Ectodermal cell (in vitro differentiated cells): Measurements from ENCODE around the gene AUTS2.

ENCODE experiments used
- H3K27ac ChIP-seq: 2 replicates; pipeline ENCODE4 v1.7.0; 2013; ENCODE audit warnings: mild to moderate bottlenecking, low read depth, low read length; ENCODE audit not compliant: insufficient read depth, poor library complexity, severe bottlenecking
- H3K27me3 ChIP-seq: 2 replicates; pipeline ENCODE4 v1.7.0; 2013; ENCODE audit warnings: mild to moderate bottlenecking, low read length; ENCODE audit not compliant: insufficient read depth, control insufficient read depth, poor library complexity, severe bottlenecking
- H3K36me3 ChIP-seq: one replicate; pipeline ENCODE4 v1.7.0; 2013; ENCODE audit warnings: low read length; ENCODE audit not compliant: control insufficient read depth, insufficient read depth
- H3K4me1 ChIP-seq: one replicate; pipeline ENCODE4 v1.7.0; 2013; ENCODE audit warnings: low read length; ENCODE audit not compliant: control insufficient read depth, insufficient read depth
- H3K4me3 ChIP-seq: 2 replicates; pipeline ENCODE4 v1.7.0; 2013; ENCODE audit warnings: low read depth, low read length, control low read depth; ENCODE audit not compliant: insufficient read depth
- H3K9me3 ChIP-seq: 2 replicates; pipeline ENCODE4 v1.7.0; 2013; ENCODE audit warnings: mild to moderate bottlenecking, low read length, moderate library complexity; ENCODE audit not compliant: control insufficient read depth
- WGBS, 2 experiments: methylation state at CpG; one replicate each; pipeline ENCODE4 v1.1.7; 2013; ENCODE audit warnings: missing lambda C conversion rate in 2 of 2; 5-methylcytosine and 5-hydroxymethylcytosine counted together

The AUTS2 gene

DNA sequence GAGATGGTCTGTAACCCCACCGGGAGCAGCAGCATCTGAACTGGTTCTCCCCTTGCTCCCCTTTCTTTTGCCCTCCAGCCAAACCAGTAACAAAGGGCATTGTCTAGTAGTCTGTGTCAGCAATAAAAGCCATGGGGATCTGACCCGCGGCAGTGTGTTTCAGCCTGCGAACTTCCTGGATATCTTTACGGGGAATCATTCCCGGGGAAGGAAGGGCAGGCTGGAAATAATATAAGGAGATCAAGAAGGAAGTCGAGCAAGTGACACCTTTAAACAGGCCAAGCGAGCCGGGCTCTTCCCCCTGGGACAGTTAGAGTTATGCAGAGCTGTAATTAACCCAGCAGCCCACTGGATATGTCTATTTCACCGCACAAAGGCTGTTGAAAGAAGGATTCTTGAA lies 872.5 kb downstream of the AUTS2 start:
- 76 to 79% methylated on average over 10 of the region's 10 CpGs for WGBS, 2 experiments
- Histone ChIP-seq H3K4me1 (peaks cover 16% of the 10 kb centered on the region), H3K9me3 (no peaks in the 10 kb centered on the region), H3K4me3 (no peak overlapping the region), H3K27me3 (no peaks in the 10 kb centered on the region), H3K27ac (no peak overlapping the region), H3K36me3 (no peaks in the 10 kb centered on the region)

- 90 to 92% methylated on average over 9 of the region's 9 CpGs for WGBS, 2 experiments
- Histone ChIP-seq H3K4me3 (no peak overlapping the region), H3K9me3 (no peaks in the 10 kb centered on the region), H3K36me3 (no peaks in the 10 kb centered on the region), H3K4me1 (peaks cover 16% of the 10 kb centered on the region), H3K27ac (no peak overlapping the region), H3K27me3 (no peaks in the 10 kb centered on the region)
Observed at GRCh38 chr7:70472601-70473237, 874.4 kb downstream of the AUTS2 start.

- no peak overlapping the region for H3K27ac ChIP-seq
- H3K27me3 ChIP-seq, result no peaks in the 10 kb centered on the region
- WGBS, 2 experiments, result 91 to 93% methylated on average over 5 of the region's 5 CpGs
- no peaks in the 10 kb centered on the region for H3K9me3 ChIP-seq
- H3K4me3 ChIP-seq, result no peak overlapping the region
- H3K4me1 ChIP-seq, result peaks cover 16% of the 10 kb centered on the region
- H3K36me3 ChIP-seq, result no peaks in the 10 kb centered on the region
Observed at GRCh38 chr7:70474639-70475234, 876.5 kb downstream of the AUTS2 start.

DNA sequence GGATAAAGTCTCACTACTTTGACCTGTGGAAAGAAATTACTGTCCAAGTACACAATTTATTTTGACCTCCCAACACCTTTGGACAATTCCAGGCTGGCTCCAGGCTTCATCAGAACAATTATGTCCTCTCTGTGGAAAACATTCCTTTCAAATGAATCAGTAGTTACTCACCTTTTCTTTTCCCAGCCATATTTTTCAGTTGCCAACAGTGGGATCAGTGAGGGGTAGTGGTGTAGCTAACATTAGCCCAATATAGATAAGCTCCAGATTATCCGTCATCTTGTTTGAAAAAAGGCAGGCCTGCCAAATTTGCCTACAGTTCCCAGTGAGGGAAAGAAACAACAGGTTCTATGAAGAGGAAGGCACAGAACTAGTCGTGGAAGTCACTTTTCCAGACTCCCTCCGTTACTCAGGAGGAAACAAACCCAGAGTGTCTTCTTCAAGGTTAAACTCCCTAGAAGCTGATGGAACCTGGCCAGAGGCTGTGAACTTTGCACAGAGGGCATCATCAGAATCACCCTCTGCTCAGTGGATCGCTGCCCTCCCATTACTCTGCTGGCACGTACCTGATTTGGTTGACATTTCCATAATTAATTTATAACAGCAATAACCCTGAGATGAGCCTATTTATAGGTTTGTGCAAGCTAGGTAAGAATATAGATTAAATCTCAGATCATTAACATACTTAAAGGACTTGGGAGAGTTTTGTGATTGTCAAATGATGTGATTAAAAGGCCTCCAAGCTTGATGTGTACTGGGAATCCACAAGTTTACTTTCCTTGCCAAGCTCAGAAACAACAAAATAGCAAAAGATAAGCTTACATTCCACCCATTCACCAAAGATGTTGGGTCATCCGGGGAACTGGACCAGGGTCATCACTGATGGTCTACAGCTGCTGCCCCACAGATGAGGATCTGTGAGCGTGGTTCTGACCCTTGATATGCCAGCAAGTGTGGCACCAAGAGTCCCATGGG lies 879.0 kb downstream of the AUTS2 start:
- WGBS, 2 experiments, result 93 to 95% methylated on average over 6 to 7 of the region's 7 CpGs
- Histone ChIP-seq H3K9me3 (no peaks in the 10 kb centered on the region), H3K4me1 (peaks cover 7% of the 10 kb centered on the region), H3K27ac (no peak overlapping the region), H3K36me3 (no peaks in the 10 kb centered on the region), H3K27me3 (no peaks in the 10 kb centered on the region), H3K4me3 (no peak overlapping the region)

GRCh38 chr7:70479153-70480021 lies 881.1 kb downstream of the AUTS2 start:
- Histone ChIP-seq H3K4me1 (no peaks in the 10 kb centered on the region), H3K9me3 (no peaks in the 10 kb centered on the region), H3K27ac (no peak overlapping the region), H3K4me3 (no peak overlapping the region), H3K27me3 (no peaks in the 10 kb centered on the region), H3K36me3 (no peaks in the 10 kb centered on the region)
- 95 to 97% methylated on average over 13 to 14 of the region's 15 CpGs for WGBS, 2 experiments

DNA sequence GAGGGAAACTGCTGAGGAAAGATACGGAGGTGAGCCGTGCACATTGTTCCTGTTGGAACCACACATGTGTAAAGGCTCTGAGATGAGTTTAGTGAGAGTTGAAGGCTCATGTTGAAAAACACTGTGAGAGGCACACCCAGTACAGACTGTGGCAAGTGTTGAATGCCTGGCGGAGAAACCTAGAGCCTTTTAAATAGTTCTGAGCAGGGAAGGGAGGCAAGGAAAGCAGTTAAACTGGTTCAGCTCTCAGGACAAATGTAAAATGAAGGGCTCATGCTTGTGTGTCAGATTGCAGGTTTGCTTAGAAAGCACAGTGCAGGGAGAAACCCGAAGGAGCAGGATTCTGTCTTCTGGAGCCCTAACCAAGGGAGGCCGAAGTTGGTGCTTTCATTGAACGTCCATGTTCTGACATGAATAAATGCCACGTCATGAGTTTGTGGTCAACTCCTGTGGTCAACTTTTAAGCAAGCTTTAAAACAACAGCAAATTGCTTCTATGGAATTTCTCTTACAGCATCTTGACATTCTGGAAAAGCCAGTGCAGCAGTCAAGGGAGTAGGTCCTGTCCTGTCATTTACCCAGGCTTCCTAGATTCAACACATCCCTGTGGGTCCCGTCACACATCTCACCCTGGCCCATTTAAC lies 882.8 kb downstream of the AUTS2 start:
- no peaks in the 10 kb centered on the region for H3K4me1 ChIP-seq
- no peak overlapping the region for H3K27ac ChIP-seq
- no peak overlapping the region for H3K4me3 ChIP-seq
- H3K27me3 ChIP-seq, result no peaks in the 10 kb centered on the region
- H3K9me3 ChIP-seq, result no peaks in the 10 kb centered on the region
- 95 to 96% methylated on average over 8 of the region's 8 CpGs for WGBS, 2 experiments
- no peaks in the 10 kb centered on the region for H3K36me3 ChIP-seq

GRCh38 chr7:70481570-70482123 lies 883.4 kb downstream of the AUTS2 start:
- Histone ChIP-seq H3K4me3 (no peak overlapping the region), H3K9me3 (no peaks in the 10 kb centered on the region), H3K36me3 (no peaks in the 10 kb centered on the region), H3K4me1 (no peaks in the 10 kb centered on the region), H3K27ac (no peak overlapping the region), H3K27me3 (no peaks in the 10 kb centered on the region)
- 87% methylated on average over 7 to 8 of the region's 8 CpGs for WGBS, 2 experiments

DNA sequence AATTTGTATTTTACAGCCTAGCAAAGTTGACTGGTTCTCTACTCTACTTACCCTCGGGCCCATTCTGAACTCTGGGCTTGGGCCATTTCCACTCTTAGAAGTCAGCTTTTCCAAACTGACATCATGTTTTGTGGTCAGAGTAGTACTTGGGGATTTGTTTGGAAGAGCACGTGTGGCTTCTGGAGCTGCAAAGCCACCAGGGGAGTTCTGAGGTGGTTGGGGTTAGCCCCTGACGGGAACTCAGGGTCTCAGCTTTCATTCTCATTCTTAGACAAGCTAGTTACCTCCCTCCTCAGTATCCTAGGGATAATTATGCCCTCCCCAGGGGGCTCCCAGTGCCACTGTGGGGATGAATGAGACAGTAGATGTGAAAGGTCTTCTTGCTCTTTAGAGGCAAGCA lies 886.0 kb downstream of the AUTS2 start:
- Histone ChIP-seq H3K27me3 (no peaks in the 10 kb centered on the region), H3K4me1 (no peaks in the 10 kb centered on the region), H3K36me3 (no peaks in the 10 kb centered on the region), H3K9me3 (no peaks in the 10 kb centered on the region), H3K27ac (no peak overlapping the region), H3K4me3 (no peak overlapping the region)
- 38 to 43% methylated on average over 3 of the region's 3 CpGs for WGBS, 2 experiments

DNA sequence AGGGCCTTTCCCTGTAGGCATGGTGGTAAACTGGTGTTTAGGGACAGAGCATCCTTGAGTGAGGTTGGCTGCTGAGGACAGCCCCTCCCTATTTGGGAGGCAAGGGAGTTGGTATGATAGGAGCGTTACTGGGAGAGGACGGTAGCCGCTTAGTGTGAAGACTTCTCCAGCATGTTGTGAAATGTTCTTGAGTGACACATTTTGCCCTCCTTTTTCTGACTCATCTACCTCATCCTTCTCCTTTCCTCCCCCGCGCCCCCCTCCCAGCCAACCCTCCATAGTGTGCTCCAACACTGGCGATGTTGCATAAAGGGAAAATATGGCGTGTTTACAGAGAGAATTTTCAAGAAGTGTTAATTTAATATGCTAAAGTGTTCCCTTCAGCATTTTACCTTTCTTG lies 888.7 kb downstream of the AUTS2 start:
- Histone ChIP-seq H3K4me1 (no peaks in the 10 kb centered on the region), H3K9me3 (no peaks in the 10 kb centered on the region), H3K36me3 (no peaks in the 10 kb centered on the region), H3K4me3 (no peak overlapping the region), H3K27me3 (no peaks in the 10 kb centered on the region), H3K27ac (no peak overlapping the region)
- WGBS, 2 experiments, result 86 to 93% methylated on average over 5 to 7 of the region's 7 CpGs
